Keratinocyte (primary cell): ENCODE data around the gene ECHDC3. TPM values are rescaled to one million over a fixed set of nuclear protein-coding genes. Genes with fewer than 3 reads are reported as not detected.

Experiments
- DNase-seq: peaks from one replicate; pipeline ENCODE4 v3.0.0-alpha.2; 2011; ENCODE audit warnings: low read depth, missing footprints, low spot score
- FAIRE-seq: peaks from 2 replicates; lab custom pipeline; 2011; peaks lifted over from hg19 to GRCh38; lab: Jason Lieb, UNC
- H2AFZ ChIP-seq: 2 replicates; pipeline ENCODE4 v1.6.0; 2012; ENCODE audit warnings: low read length, control low read depth, inconsistent platforms; ENCODE audit not compliant: control insufficient read depth
- H3K27ac ChIP-seq: 2 replicates; pipeline ENCODE4 v1.5.1; 2011; ENCODE audit warnings: low read length; ENCODE audit not compliant: control insufficient read depth, insufficient read depth
- H3K27me3 ChIP-seq: 3 replicates; pipeline ENCODE4 v1.6.0; 2011; ENCODE audit warnings: low read length; ENCODE audit not compliant: control insufficient read depth, insufficient read depth; ENCODE audit errors: extremely low read depth
- H3K36me3 ChIP-seq, 2 experiments: 2 replicates in 1 of 2; 3 replicates in 1 of 2; pipeline ENCODE4 v1.5.1; 2011; ENCODE audit warnings: low read length in 2 of 2, mild to moderate bottlenecking in 1 of 2; ENCODE audit not compliant: control insufficient read depth in 2 of 2, insufficient read depth in 2 of 2; ENCODE audit errors: extremely low read depth in 1 of 2
- H3K4me1 ChIP-seq: 3 replicates; pipeline ENCODE4 v1.5.1; 2011; ENCODE audit warnings: low read length; ENCODE audit not compliant: control insufficient read depth, insufficient read depth; ENCODE audit errors: extremely low read depth
- H3K4me2 ChIP-seq: 3 replicates; pipeline ENCODE4 v1.6.0; 2011; ENCODE audit warnings: low read depth, low read length; ENCODE audit not compliant: control insufficient read depth, insufficient read depth; ENCODE audit errors: extremely low read depth
- H3K4me3 ChIP-seq, 3 experiments: fragments of 200-600 bp in 1 of 3; sonication (generic) in 1 of 3; 2 replicates in 2 of 3; 3 replicates in 1 of 3; pipeline ENCODE4 v1.5.1; 2011 to 2016; ENCODE audit warnings: low read length in 3 of 3, mild to moderate bottlenecking in 3 of 3, control low read depth in 2 of 3, inconsistent platforms in 1 of 3, low read depth in 1 of 3, mixed read lengths in 1 of 3, mixed run types in 1 of 3, moderate library complexity in 1 of 3; ENCODE audit not compliant: control insufficient read depth in 2 of 3, insufficient read depth in 2 of 3; ENCODE audit errors: extremely low read depth in 1 of 3
- H3K79me2 ChIP-seq: 2 replicates; pipeline ENCODE4 v1.6.0; 2012; ENCODE audit warnings: low read length; ENCODE audit not compliant: control insufficient read depth, insufficient read depth
- H3K9ac ChIP-seq: 3 replicates; pipeline ENCODE4 v1.6.0; 2011; ENCODE audit warnings: low read length; ENCODE audit not compliant: control insufficient read depth, insufficient read depth; ENCODE audit errors: extremely low read depth
- H3K9me1 ChIP-seq: 3 replicates; pipeline ENCODE4 v1.6.0; 2011; ENCODE audit warnings: low read length; ENCODE audit not compliant: control insufficient read depth, insufficient read depth; ENCODE audit errors: extremely low read depth
- H3K9me3 ChIP-seq: 2 replicates; pipeline ENCODE4 v1.5.1; 2012; ENCODE audit warnings: low read depth, low read length; ENCODE audit not compliant: control insufficient read depth
- H4K20me1 ChIP-seq: 3 replicates; pipeline ENCODE4 v1.6.0; 2011; ENCODE audit warnings: low read length; ENCODE audit not compliant: control insufficient read depth, insufficient read depth; ENCODE audit errors: extremely low read depth
- EZH2 ChIP-seq: IDR thresholded peaks from one replicate; pipeline ENCODE4 v1.6.1; 2012; ENCODE audit warnings: inconsistent platforms, mild to moderate bottlenecking, low read length, moderate library complexity
- dilution Hi-C: fragments of 300-500 bp; cut with MboI; formaldehyde crosslinking; loops from one replicate; pipeline ENCODE4 v1.7.0; 2020; ENCODE audit warnings: low sequenced_read_pairs; ENCODE audit not compliant: extremely low pct_ligation_motif_present
- polyA plus RNA-seq, 5 experiments: library from polyadenylated mRNA; depleted of rRNA in 3 of 5; stranded (reverse) in 3 of 5; stranded (forward) in 1 of 5; unstranded in 1 of 5; fragments of >200 nt; gene quantifications; 1 replicate in 1 of 5; 2 replicates in 3 of 5; 3 replicates in 1 of 5; pipeline versions ENCODE4 v1.2.1 to v1.2.3, GENCODE V29; 2011 to 2012; ENCODE audit warnings: missing spikeins in 2 of 5, low read depth in 1 of 5, low replicate concordance in 1 of 5
- TF ChIP-seq, protein P1 (sequence below), 3 experiments: IDR thresholded peaks in 1 of 3; conservative IDR thresholded peaks in 1 of 3; optimal IDR thresholded peaks in 1 of 3; 2 replicates in 2 of 3; 3 replicates in 1 of 3; pipeline versions ENCODE3 to v1.5.1; 2011; ENCODE audit warnings: low read length in 3 of 3, mild to moderate bottlenecking in 3 of 3, moderate library complexity in 2 of 3, control low read depth in 1 of 3, inconsistent platforms in 1 of 3; ENCODE audit not compliant: insufficient read depth in 2 of 3; ENCODE audit errors: extremely low read depth in 1 of 3

ECHDC3 gene
- polyA plus RNA-seq, 1 donor (not counting 4 experiments of a cell fraction or from before 2014, with no cell fraction given), result 3.5 TPM

DNA sequence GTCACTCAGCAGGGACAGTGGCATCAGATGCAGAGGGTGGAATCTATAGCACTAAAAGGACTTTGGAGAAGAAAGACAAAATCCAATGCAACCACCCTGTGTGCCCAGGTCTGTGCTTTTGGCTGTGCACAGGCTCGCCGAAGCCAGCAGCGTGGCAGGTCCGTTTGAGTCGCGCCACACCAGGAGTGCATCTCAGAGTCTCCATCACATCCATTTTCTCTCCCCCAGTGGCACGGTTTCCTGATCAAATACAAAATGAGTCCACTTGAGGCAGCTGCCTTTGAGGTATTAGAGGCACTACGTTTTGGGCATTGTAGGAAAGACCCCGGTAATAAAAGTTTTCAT, 57.5 kb downstream of the ECHDC3 start:
- no peak overlapping the region for H3K4me2 ChIP-seq
- no peaks in the 10 kb centered on the region for H3K9me3 ChIP-seq
- H3K4me3 ChIP-seq, result no peak overlapping the region
- no peak overlapping the region for H2AFZ ChIP-seq
- H3K9me1 ChIP-seq, result no peaks in the 10 kb centered on the region
- dilution Hi-C loops, result no loop called here
- no peak for DNase-seq
- H3K4me1 ChIP-seq, result no peaks in the 10 kb centered on the region
- H3K9ac ChIP-seq, result no peak overlapping the region
- TF ChIP-seq EZH2, result no peak
- TF ChIP-seq, protein P1, sequence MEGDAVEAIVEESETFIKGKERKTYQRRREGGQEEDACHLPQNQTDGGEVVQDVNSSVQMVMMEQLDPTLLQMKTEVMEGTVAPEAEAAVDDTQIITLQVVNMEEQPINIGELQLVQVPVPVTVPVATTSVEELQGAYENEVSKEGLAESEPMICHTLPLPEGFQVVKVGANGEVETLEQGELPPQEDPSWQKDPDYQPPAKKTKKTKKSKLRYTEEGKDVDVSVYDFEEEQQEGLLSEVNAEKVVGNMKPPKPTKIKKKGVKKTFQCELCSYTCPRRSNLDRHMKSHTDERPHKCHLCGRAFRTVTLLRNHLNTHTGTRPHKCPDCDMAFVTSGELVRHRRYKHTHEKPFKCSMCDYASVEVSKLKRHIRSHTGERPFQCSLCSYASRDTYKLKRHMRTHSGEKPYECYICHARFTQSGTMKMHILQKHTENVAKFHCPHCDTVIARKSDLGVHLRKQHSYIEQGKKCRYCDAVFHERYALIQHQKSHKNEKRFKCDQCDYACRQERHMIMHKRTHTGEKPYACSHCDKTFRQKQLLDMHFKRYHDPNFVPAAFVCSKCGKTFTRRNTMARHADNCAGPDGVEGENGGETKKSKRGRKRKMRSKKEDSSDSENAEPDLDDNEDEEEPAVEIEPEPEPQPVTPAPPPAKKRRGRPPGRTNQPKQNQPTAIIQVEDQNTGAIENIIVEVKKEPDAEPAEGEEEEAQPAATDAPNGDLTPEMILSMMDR (optimal IDR thresholded peaks at IDR 0.05 in 1 of 3, IDR thresholded peaks at IDR 0.05 in 1 of 3, conservative IDR thresholded peaks at IDR 0.05 in 1 of 3; ENCODE audit: extremely low read depth in 1 of 3, insufficient read depth in 2 of 3, low read length in 3 of 3), result no peak
- H3K36me3 ChIP-seq, result no peaks in the 10 kb centered on the region
- no peak for FAIRE-seq
- H3K79me2 ChIP-seq, result no peaks in the 10 kb centered on the region
- H3K27me3 ChIP-seq, result no peaks in the 10 kb centered on the region
- no peaks in the 10 kb centered on the region for H4K20me1 ChIP-seq
- H3K27ac ChIP-seq, result no peak overlapping the region

DNA sequence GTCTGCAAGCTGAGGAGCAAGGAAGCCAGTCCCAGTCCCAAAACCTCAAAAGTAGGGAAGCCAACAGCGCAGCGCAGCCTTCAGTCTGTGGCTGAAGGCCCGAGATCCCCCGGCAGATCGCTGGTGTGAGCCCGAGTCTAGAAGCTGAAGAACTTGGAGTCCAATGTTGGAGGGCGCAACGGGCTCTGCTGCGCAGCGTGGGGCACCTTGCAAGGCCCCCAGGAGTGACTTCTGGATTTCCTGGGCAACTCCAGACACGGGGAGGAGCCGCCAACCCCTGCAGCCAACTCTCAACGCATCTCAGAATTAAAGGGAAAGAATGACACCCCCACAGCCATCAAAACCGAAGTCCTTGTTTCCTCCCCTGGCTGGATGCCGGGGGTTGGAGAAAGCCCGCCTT, 62.2 kb downstream of the ECHDC3 start:
- H4K20me1 ChIP-seq, result no peaks in the 10 kb centered on the region
- H3K36me3 ChIP-seq, result no peaks in the 10 kb centered on the region
- no peak overlapping the region for H3K4me3 ChIP-seq
- FAIRE-seq (no peak), DNase-seq (no peak)
- dilution Hi-C loops, result no loop called here
- no peak overlapping the region for H3K4me2 ChIP-seq
- H3K4me1 ChIP-seq, result no peaks in the 10 kb centered on the region
- TF ChIP-seq, protein P1 (optimal IDR thresholded peaks at IDR 0.05 in 1 of 3, IDR thresholded peaks at IDR 0.05 in 1 of 3, conservative IDR thresholded peaks at IDR 0.05 in 1 of 3; ENCODE audit: extremely low read depth in 1 of 3, insufficient read depth in 2 of 3, low read length in 3 of 3), result no peak
- no peak for TF ChIP-seq EZH2
- no peaks in the 10 kb centered on the region for H3K79me2 ChIP-seq
- no peaks in the 10 kb centered on the region for H3K9me3 ChIP-seq
- no peaks in the 10 kb centered on the region for H3K27me3 ChIP-seq
- H3K27ac ChIP-seq, result no peak overlapping the region
- no peak overlapping the region for H2AFZ ChIP-seq
- H3K9me1 ChIP-seq, result no peaks in the 10 kb centered on the region
- no peak overlapping the region for H3K9ac ChIP-seq
